ENCODE results near the gene AVPR2. TPM values are rescaled to one million over a fixed set of nuclear protein-coding genes. Genes with fewer than 3 reads are reported as not detected.
A peak's percentile ranks its signal among the peaks of the same experiment; 100 is the strongest.

Gene AVPR2
- total RNA-seq, 1 donor from 2014 or later, result 3.3 TPM

GRCh38 chrX:153926858-153927671, 22.6 kb downstream of the AVPR2 start:
- DNase-seq (peak; percentile 49), ATAC-seq (peak; percentile 3)
- intact Hi-C loops (cut with micrococcal nuclease), result no loop called here

- no peak for ATAC-seq
- no peak for DNase-seq
- intact Hi-C loops (cut with micrococcal nuclease), result no loop called here
Observed at GRCh38 chrX:153927672-153927921, 23.1 kb downstream of the AVPR2 start.

GRCh38 chrX:153927922-153928760, 23.7 kb downstream of the AVPR2 start:
- peak; percentile 97 for DNase-seq
- peak; percentile 94 for ATAC-seq
- intact Hi-C loops (cut with micrococcal nuclease), result no loop called here

- intact Hi-C loops (cut with micrococcal nuclease), result no loop called here
- no peak for ATAC-seq
- no peak for DNase-seq
Observed at GRCh38 chrX:153928846-153929245, 24.4 kb downstream of the AVPR2 start.

GRCh38 chrX:153929576-153929975, 25.1 kb downstream of the AVPR2 start:
- ATAC-seq (no peak), DNase-seq (no peak)
- intact Hi-C loops (cut with micrococcal nuclease), result no loop called here

- ATAC-seq (no peak), DNase-seq (no peak)
- intact Hi-C loops (cut with micrococcal nuclease), result no loop called here
Observed at GRCh38 chrX:153930011-153930910, 25.8 kb downstream of the AVPR2 start.

- DNase-seq, result no peak
- intact Hi-C loops (cut with micrococcal nuclease), result no loop called here
- ATAC-seq, result no peak
Observed at GRCh38 chrX:153931151-153931550, 26.7 kb downstream of the AVPR2 start.

- ATAC-seq (no peak), DNase-seq (no peak)
- intact Hi-C loops (cut with micrococcal nuclease), result no loop called here
Observed at GRCh38 chrX:153931748-153932147, 27.3 kb downstream of the AVPR2 start.

- DNase-seq (no peak), ATAC-seq (no peak)
- intact Hi-C loops (cut with micrococcal nuclease), result no loop called here
Observed at GRCh38 chrX:153932220-153932915, 27.9 kb downstream of the AVPR2 start.

GRCh38 chrX:153933748-153934147, 29.3 kb downstream of the AVPR2 start:
- DNase-seq (no peak), ATAC-seq (no peak)
- intact Hi-C loops (cut with micrococcal nuclease), result no loop called here

- ATAC-seq, result peak; percentile 3
- DNase-seq, result no peak
- intact Hi-C loops (cut with micrococcal nuclease), result no loop called here
Observed at GRCh38 chrX:153934148-153934761, 29.8 kb downstream of the AVPR2 start.

- intact Hi-C loops (cut with micrococcal nuclease), result no loop called here
- ATAC-seq (peak; percentile 98), DNase-seq (peak; percentile 86)
Observed at GRCh38 chrX:153934762-153935325, 30.4 kb downstream of the AVPR2 start, which contains the start of gene NAA10. TSS of gene NAA10 (minus strand) at chrX:153935037. CDS start at chrX:153934904, 133 bp downstream.

- intact Hi-C loops (cut with micrococcal nuclease), result no loop called here
- no peak for DNase-seq
- ATAC-seq, result no peak
Observed at GRCh38 chrX:153935326-153935851, 30.9 kb downstream of the AVPR2 start.

GRCh38 chrX:153937056-153937455, 32.6 kb downstream of the AVPR2 start:
- intact Hi-C loops (cut with micrococcal nuclease), result no loop called here
- ATAC-seq (no peak), DNase-seq (no peak)

- intact Hi-C loops (cut with micrococcal nuclease), result no loop called here
- DNase-seq, result no peak
- ATAC-seq, result no peak
Observed at GRCh38 chrX:153938226-153938786, 33.8 kb downstream of the AVPR2 start.

GRCh38 chrX:153939573-153939972, 35.1 kb downstream of the AVPR2 start:
- no peak for ATAC-seq
- intact Hi-C loops (cut with micrococcal nuclease), result no loop called here
- DNase-seq, result no peak

- intact Hi-C loops (cut with micrococcal nuclease), result no loop called here
- ATAC-seq (no peak), DNase-seq (no peak)
Observed at GRCh38 chrX:153941336-153942252, 37.1 kb downstream of the AVPR2 start.
